Measurements from ENCODE around the gene ANKS1B.

Gene ANKS1B

DNA sequence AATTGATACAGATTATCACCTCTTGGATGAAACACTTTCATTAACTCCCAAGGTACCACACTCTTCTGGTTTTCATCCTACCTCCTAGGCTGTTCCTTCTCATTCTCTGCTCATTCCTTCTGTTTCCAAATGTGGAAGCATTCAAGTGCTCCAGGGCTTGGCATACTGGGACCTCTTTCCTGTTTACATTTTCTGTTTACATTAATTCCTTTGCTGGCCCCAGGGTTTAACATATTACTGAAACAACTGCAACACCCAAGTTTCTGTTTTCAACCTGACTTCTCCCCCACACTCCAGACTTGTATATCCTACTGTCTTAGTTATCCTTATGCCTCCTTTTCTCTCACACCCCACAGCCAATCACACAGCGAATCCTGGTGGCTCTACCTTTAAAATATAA, 723.5 kb downstream of the ANKS1B start:
- CTCF ChIA-PET = no interaction called here
- no peaks in the 10 kb centered on the region for H3K9me3 ChIP-seq (ENCODE audit: control insufficient read depth, insufficient read depth, low read depth, low read length)
- H3K36me3 ChIP-seq (ENCODE audit: control insufficient read depth in 2 of 2, insufficient read depth in 1 of 2, low read length in 2 of 2) = no peaks in the 10 kb centered on the region
- TF ChIP-seq ZNF654 (tag by site-specific recombination; IDR thresholded peaks at IDR 0.05; ENCODE audit: low read depth) (no peak), ZBTB8A (tag by site-specific recombination; IDR thresholded peaks at IDR 0.05) (no peak)
- H3K4me3 ChIP-seq (ENCODE audit: low read depth, low read length) = no peak overlapping the region
- POLR2A ChIA-PET = no interaction called here
- no peak overlapping the region for H3K27ac ChIP-seq (ENCODE audit: extremely low read depth, low read depth, low read length)
- no peaks in the 10 kb centered on the region for H3K4me1 ChIP-seq (ENCODE audit: control insufficient read depth, insufficient read depth, low read length)

DNA sequence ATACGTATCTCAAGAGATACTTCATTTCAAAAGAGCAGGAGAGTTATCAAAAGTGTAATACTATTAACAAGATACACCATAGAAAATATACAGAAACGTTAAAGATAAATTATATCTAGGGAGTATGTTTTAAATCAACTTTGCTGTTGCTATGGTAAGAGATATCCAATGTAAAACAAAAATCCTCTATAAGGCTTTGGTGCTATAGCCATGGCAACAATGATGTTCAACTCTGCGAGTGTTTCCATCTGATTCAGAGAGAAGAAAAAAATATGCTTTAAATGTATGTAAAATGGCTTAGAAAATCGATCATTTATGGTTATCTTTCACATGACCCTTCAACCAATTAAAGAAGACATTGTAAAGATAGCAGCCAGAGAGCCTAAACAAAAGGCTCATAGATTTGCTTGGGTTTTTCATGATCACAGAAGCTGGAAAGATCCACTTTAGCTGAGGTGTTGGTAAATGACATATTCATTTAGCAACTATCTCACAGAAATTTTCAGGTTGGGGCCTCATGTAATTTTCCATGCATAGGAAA, 724.2 kb downstream of the ANKS1B start:
- TF ChIP-seq HOXA7 (CRISPR knock-in tag; IDR thresholded peaks at IDR 0.05; ENCODE audit: borderline replicate concordance) (no peak), ZNF585B (tag by site-specific recombination; IDR thresholded peaks at IDR 0.05) (no peak), ZNF510 (tag by site-specific recombination; IDR thresholded peaks at IDR 0.05; ENCODE audit: insufficient replicate concordance) (no peak), ZNF121 (tag by site-specific recombination; IDR thresholded peaks at IDR 0.05) (no peak), ZNF580 (tag by site-specific recombination; IDR thresholded peaks at IDR 0.05) (no peak), ZNF112 (tag by site-specific recombination; IDR thresholded peaks at IDR 0.05) (no peak), ZNF529 (tag by site-specific recombination; IDR thresholded peaks at IDR 0.05; ENCODE audit: insufficient replicate concordance) (no peak), ZNF621 (tag by site-specific recombination; IDR thresholded peaks at IDR 0.05) (no peak), AEBP2 (tag by site-specific recombination; IDR thresholded peaks at IDR 0.05; ENCODE audit: borderline replicate concordance) (no peak), ZNF626 (tag by site-specific recombination; IDR thresholded peaks at IDR 0.05) (no peak), ZNF555 (tag by site-specific recombination; conservative IDR thresholded peaks at IDR 0.05) (no peak), SALL2 (tag by site-specific recombination; IDR thresholded peaks at IDR 0.05; ENCODE audit: borderline replicate concordance) (no peak)
- TF ChIP-seq, protein P1, sequence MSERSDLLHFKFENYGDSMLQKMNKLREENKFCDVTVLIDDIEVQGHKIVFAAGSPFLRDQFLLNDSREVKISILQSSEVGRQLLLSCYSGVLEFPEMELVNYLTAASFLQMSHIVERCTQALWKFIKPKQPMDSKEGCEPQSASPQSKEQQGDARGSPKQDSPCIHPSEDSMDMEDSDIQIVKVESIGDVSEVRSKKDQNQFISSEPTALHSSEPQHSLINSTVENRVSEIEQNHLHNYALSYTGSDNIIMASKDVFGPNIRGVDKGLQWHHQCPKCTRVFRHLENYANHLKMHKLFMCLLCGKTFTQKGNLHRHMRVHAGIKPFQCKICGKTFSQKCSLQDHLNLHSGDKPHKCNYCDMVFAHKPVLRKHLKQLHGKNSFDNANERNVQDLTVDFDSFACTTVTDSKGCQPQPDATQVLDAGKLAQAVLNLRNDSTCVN (tag by site-specific recombination; optimal IDR thresholded peaks at IDR 0.05) = no peak
- ChIA-PET POLR2A (no interaction called here), CTCF (interaction anchor here (0.8 kb wide), 1 partner anchor 102 kb away, joined by 5 read pairs; no protein-coding TSS in a partner anchor)
- Histone ChIP-seq H3K9me3 (ENCODE audit: control insufficient read depth, insufficient read depth, low read depth, low read length) (no peaks in the 10 kb centered on the region), H3K4me1 (ENCODE audit: control insufficient read depth, insufficient read depth, low read length) (no peaks in the 10 kb centered on the region), H3K27ac (ENCODE audit: extremely low read depth, low read depth, low read length) (no peak overlapping the region), H3K36me3 (ENCODE audit: control insufficient read depth in 2 of 2, insufficient read depth in 1 of 2, low read length in 2 of 2) (no peaks in the 10 kb centered on the region), H3K4me3 (ENCODE audit: low read depth, low read length) (no peak overlapping the region)

DNA sequence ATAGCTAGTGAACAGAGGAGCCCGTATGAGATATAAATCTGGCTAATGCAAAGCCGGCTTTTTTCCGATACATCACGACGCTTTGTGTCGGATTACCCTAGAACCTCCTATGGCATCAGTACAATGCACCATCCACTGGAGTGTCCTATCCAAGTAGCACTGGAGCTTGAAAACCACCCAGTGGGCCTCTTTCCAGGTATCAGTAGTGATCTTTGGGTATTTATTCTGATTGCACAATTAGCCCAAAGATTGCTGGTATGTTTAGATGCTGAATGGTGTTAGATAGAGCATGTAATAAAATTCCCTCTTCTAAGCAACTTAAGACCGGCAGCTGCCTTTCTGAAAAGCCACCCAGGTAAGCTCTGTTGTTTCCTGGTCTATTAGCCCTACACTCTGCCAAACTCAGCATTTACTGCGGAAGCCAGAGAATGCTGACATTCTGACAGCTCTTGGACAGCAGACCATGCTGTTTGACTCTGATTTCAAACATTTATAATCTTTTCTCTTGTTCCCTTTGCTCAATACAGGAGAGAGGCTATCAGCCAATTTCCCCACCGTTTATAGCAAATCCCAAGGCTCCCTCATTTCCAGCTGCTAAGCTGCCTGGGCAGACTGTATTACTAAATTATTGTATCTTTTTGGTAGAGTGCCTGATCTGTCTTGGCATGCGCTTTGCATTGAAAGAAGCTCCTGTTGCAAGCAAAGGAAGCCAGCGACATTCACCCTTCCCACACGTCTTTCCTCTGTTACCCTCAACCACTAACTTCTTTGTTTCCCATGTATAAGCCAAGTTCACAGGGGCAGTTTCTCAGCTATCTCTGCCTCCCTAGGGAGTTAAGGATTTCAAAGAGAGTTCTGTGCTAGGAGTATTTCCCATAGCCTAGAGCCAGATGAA, 725.4 kb downstream of the ANKS1B start:
- Histone ChIP-seq H3K4me1 (ENCODE audit: control insufficient read depth, insufficient read depth, low read length) (no peaks in the 10 kb centered on the region), H3K9me3 (ENCODE audit: control insufficient read depth, insufficient read depth, low read depth, low read length) (no peaks in the 10 kb centered on the region), H3K4me3 (ENCODE audit: low read depth, low read length) (no peak overlapping the region), H3K36me3 (ENCODE audit: control insufficient read depth in 2 of 2, insufficient read depth in 1 of 2, low read length in 2 of 2) (no peaks in the 10 kb centered on the region), H3K27ac (ENCODE audit: extremely low read depth, low read depth, low read length) (no peak overlapping the region)
- POLR2A ChIA-PET = no interaction called here
- CTCF ChIA-PET = interaction anchor here (0.8 to 1.1 kb wide), 2 partner anchors 101 to 217 kb away, joined by 4 to 5 read pairs; no protein-coding TSS in a partner anchor
- TF ChIP-seq, protein P2, sequence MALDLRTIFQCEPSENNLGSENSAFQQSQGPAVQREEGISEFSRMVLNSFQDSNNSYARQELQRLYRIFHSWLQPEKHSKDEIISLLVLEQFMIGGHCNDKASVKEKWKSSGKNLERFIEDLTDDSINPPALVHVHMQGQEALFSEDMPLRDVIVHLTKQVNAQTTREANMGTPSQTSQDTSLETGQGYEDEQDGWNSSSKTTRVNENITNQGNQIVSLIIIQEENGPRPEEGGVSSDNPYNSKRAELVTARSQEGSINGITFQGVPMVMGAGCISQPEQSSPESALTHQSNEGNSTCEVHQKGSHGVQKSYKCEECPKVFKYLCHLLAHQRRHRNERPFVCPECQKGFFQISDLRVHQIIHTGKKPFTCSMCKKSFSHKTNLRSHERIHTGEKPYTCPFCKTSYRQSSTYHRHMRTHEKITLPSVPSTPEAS (tag by site-specific recombination; IDR thresholded peaks at IDR 0.05) = no peak
- TF ChIP-seq ZNF501 (tag by site-specific recombination; IDR thresholded peaks at IDR 0.05) = no peak
- TF ChIP-seq ZEB2 (tag by site-specific recombination; IDR thresholded peaks at IDR 0.05) = no peak
- TF ChIP-seq GLI2 (tag by site-specific recombination; IDR thresholded peaks at IDR 0.05; ENCODE audit: borderline replicate concordance, low read depth) = no peak
- TF ChIP-seq MEIS1 (CRISPR knock-in tag; IDR thresholded peaks at IDR 0.05; ENCODE audit: borderline replicate concordance) = no peak
- TF ChIP-seq ZNF292 (tag by site-specific recombination; IDR thresholded peaks at IDR 0.05; ENCODE audit: borderline replicate concordance, low read depth) = no peak
- TF ChIP-seq TSHZ1 (tag by site-specific recombination; IDR thresholded peaks at IDR 0.05; ENCODE audit: borderline replicate concordance) = no peak

Measured in HEK293 (cell line).